T47D (cell line): Measurements from ENCODE around the gene RBBP6.
"Not testable (repeated sequence)": the region's sequence is repeated elsewhere in the genome, so short reads cannot be mapped to it uniquely, and the experiment has no call there.

Experiments used
- DNase-seq, 2 experiments: peaks; one replicate each; pipeline versions ENCODE4 v3.0.0 to v3.0.0-alpha.2; 2011 to 2012; ENCODE audit warnings: low read depth in 1 of 2, low spot score in 1 of 2
- JUND ChIP-seq: IDR thresholded peaks from 2 replicates; pipeline ENCODE4 v1.6.1; 2012; ENCODE audit warnings: low read depth
- in situ Hi-C: cut with HindIII; loops from 2 replicates; pipeline ENCODE4 v1.10.0; 2016; ENCODE audit warnings: low sequenced_read_pairs, low pct_unique_long_range_greater_than_20kb

RBBP6 gene

DNA sequence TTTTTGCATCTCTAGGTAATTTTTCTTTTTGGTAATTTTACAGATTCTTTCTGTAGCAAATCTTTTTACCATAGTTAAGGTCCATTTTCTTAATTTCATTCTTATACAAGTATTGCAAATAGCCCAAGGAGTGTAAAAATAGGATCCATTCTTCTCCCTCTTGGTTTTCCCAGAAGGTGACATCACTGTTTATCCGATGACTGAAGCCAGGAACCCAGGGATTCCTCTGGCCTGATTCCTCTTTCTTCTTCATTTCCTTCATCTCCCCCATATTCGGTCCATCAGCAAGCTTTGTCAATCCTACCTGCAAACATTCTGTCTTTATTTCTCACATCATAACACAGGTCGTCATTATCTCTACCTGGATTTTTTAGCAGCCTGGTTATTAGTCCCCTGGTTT is 5.3 kb downstream of the RBBP6 start:
- in situ Hi-C loops = no loop called here
- no peak for DNase-seq
- TF ChIP-seq JUND = no peak

DNA sequence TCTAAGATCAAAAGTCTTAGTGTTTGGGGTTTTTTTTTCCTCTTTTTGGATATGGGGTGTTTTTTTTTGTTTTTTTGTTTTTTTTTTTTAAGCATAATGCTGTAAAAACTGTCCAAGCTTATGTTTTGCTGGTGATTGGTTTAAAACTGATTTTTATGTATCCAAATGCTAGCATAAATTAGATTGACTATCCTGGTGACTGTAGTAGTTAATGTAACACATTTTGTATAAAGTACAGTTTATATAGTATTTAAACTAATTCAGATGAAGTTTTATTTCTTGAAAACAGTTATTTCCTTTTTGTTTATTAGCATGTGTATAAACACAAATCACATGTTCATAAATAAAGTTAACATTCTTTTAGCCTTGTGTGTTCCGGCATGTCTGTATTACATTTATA is 10.9 kb downstream of the RBBP6 start:
- TF ChIP-seq JUND = no peak
- DNase-seq = no peak
- in situ Hi-C loops = no loop called here

DNA sequence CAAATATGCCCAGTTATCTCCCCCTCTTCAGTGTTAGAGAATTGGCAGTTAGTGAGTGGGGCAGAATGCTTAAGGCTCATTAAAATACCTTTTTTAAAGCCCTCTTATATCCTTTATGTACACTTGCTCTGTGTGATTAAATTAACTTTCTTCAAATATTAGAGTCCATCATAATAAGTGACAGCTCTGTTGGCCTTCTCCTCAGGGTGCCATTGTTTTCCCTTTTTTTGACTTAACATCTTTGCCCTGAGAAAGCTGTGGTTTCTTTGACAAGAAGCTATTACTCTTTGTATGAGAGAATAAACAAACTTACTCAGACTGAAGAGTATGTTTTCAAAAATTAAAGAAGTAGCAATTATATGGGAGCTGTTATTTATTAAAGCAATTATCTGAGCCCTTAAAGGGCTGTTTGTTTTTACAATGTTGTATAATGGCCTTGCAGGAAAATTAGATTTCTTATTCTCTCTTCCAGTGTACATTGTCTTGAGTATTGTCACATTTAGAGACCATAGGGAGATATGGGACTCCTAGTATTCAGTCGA is 13.4 kb downstream of the RBBP6 start:
- in situ Hi-C loops = no loop called here
- no peak for TF ChIP-seq JUND
- DNase-seq = no peak

DNA sequence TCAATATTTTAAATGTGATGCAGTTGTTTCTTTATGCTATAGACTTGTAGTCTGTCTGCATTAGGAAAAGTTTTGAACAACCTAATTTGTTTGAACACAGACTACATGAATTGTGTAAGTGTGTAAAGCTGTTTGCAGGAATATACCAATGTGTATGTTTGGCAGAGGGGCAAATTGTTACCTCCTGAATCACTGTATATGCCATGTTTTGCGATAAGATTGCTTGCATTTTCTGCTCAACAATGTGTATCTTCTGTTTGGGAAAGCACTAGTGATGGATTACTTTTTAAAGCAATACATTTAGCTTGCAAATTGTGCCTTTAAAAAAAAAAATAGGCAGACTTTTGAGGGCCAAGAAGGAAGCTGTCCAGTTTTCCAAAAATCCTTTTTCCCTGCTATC is 14.6 kb downstream of the RBBP6 start:
- in situ Hi-C loops = no loop called here
- TF ChIP-seq JUND = no peak
- DNase-seq = no peak

DNA sequence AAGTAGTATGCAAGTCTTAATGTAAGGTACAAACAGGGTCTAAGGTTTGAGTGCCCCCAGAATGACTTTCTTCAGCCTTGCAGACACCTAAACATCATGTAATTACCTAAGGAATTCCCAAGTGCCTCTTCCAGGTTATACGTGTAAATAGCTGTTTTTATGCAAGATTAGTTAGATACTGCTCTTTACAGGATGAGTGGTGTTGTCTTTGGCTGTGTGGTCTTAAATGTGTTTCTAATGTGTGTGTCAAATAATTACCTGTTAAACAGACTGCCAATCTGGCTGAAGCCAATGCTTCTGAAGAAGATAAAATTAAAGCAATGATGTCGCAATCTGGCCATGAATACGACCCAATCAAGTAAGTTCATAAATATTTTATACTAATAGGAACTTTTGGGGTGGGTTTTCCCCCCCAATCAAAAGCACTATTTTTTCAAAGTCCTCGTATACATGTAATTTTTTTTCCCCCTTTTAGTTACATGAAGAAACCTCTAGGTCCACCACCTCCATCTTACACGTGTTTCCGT is 16.0 kb downstream of the RBBP6 start:
- no peak for TF ChIP-seq JUND
- in situ Hi-C loops = no loop called here
- DNase-seq = no peak

DNA sequence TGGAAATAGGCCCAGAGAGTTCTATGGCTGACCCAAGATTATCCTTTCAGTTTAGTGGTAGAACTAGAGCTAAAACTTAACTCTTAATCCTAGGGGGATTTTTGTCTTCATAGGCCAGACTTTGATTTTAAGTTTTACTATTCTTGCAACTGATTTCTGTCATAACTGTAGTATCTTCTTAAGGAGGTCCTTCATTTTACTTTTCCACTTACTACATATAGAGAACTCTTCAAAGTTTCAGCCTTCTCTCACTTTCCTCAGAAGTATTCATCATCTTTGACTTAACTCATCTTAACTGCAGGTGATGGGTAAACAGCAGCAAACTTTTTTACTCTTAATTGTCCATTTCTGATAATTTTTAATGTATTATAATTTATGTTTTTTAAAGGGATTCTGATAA is 23.4 kb downstream of the RBBP6 start:
- in situ Hi-C loops = no loop called here
- DNase-seq = no peak

DNA sequence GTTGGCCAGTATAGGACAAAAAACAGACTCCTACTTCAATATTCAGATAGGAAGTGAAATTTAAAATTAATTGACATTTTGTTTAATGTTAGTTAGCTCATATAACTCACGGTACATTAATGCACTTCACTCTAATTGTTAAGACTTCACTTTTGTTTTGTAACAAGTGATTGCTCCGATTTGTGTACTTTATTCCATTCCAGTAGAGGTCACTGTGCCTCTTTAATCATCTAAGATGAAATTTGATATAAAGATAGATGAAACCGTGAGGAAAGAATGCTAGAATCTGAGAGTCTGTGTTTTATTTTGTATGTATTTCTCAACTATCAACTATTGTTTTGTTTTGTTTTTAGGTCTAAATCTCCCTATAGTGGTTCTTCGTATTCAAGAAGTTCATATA is 29.0 kb downstream of the RBBP6 start:
- in situ Hi-C loops = no loop called here
- peak in 1 of 2 experiments; percentile 15 for DNase-seq
- TF ChIP-seq JUND = no peak

More for the DNA sequence above, 23.4 kb downstream of the RBBP6 start:
- no peak for TF ChIP-seq JUND

DNA sequence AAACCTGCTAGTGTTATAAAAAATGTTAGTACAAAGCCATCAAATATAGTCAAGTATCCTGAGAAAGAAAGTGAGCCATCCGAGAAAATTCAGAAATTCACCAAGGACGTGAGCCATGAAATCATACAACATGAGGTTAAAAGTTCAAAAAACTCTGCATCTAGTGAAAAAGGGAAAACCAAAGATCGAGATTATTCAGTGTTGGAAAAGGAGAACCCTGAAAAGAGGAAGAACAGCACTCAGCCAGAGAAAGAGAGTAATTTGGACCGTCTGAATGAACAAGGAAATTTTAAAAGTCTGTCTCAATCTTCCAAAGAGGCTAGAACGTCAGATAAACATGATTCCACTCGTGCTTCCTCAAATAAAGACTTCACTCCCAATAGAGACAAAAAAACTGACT is 31.7 kb downstream of the RBBP6 start:
- in situ Hi-C loops = no loop called here
- no peak for TF ChIP-seq JUND
- no peak for DNase-seq

DNA sequence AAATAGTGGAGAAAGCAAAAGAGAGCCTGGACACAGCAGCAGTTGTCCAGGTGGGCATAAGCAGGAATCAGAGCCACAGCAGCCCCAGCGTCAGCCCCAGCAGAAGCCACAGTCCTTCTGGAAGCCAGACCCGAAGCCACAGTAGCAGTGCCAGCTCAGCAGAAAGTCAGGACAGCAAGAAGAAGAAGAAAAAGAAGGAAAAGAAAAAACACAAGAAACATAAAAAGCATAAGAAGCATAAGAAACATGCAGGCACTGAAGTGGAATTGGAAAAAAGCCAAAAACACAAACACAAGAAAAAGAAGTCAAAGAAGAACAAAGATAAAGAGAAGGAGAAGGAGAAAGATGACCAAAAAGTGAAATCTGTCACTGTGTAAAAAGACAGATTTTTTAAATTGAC is 32.7 kb downstream of the RBBP6 start:
- TF ChIP-seq JUND = no peak
- in situ Hi-C loops = no loop called here
- no peak for DNase-seq

DNA sequence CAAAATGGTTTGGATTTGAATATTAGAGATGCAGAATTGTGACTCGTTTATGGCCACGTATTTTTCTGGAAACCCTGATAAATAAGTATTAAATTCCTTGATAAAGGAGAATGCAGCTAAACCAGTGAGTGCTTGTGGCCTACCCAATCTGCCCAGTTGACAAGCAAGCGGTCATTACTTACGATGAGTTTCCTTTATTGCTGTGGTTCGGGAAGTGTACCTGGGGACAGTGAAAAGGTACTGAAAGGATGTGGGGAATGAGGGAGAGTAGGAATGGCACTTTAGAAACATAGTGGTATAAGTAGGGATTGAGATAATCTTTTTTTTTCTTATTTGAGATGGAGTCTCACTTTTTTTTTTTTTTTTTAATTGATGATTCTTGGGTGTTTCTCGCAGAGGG is 33.8 kb downstream of the RBBP6 start:
- in situ Hi-C loops = no loop called here
- DNase-seq = no peak
- TF ChIP-seq JUND = no peak

DNA sequence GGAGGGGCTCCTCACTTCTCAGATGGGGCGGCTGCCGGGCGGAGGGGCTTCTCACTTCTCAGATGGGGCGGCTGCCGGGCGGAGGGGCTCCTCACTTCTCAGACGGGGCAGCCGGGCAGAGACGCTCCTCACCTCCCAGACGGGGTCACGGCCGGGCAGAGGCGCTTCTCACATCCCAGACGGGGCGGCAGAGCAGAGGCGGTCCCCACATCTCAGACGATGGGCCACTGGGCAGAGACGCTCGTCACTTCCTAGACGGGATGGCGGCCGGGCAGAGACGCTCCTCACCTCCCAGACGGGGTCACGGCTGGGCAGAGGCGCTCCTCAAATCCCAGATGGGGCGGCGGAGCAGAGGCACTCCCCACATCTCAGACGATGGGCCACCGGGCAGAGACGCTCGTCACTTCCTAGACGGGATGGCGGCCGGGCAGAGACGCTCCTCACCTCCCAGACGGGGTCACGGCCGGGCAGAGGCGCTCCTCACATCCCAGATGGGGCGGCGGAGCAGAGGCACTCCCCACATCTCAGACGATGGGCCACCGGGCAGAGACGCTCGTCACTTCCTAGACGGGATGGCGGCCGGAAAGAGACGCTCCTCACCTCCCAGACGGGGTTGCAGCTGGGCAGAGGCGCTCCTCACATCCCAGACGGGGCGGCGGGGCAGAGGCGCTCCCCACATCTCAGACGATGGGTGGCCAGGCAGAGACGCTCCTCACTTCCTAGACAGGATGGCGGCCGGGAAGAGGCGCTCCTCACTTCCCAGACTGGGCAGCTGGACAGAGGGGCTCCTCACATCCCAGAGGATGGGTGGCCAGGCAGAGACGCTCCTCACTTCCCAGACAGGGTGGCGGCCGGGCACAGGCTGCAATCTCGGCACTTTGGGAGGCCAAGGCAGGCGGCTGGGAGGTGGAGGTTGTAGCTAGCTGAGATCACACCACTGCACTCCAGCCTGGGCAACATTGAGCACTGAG is 35.4 kb downstream of the RBBP6 start:
- DNase-seq, in situ Hi-C loops: not testable (repeated sequence)

DNA sequence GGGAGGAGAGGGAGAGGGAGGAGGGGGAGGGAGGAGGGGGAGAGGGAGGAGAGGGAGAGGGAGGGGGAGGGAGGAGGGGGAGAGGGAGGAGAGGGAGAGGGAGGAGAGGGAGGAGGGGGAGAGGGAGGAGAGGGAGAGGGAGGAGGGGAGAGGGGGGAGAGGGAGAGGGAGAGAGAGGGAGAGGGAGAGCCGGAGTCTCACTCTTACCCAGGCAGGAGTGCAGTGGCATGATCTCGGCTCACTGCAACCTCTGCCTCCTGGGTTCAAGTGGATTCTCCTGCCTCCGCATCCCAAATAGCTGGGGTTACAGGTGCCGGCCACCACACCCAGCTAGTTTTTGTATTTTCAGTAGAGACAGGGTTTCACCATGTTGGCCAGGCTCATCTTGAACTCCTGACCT is 36.4 kb downstream of the RBBP6 start:
- in situ Hi-C loops, DNase-seq: not testable (repeated sequence)

DNA sequence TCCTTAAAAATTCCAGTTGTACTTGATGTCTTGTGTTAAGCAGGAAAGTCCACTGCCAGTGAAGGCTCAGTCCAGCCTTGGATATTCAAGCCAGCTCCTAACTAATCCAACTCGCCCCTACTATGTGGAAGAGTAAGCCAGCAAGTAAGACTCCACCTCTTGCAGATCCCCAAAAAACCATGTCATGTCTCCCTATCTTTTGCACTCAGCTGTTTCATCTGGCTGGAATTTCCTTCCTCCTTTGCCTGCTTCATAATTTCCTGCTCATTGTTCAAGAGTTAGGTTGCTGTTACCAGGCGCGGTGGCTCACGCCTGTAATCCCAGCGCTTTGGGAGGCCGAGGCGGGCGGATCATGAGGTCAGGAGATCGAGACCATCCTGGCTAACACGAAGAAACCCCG is 37.8 kb downstream of the RBBP6 start:
- DNase-seq = peak in 1 of 2 experiments; percentile 11
- in situ Hi-C loops = no loop called here
- TF ChIP-seq JUND = no peak
